HG02943 (cell line): Measurements from ENCODE around the gene RBM15.

ENCODE experiments used
- ATAC-seq: cut with Tn5 transposase; IDR thresholded peaks from one replicate; pipeline ENCODE4 v1.9.1; 2021; ENCODE audit warnings: mild to moderate bottlenecking, low read depth, moderate library complexity; ENCODE audit not compliant: unreplicated experiment

Gene RBM15

DNA sequence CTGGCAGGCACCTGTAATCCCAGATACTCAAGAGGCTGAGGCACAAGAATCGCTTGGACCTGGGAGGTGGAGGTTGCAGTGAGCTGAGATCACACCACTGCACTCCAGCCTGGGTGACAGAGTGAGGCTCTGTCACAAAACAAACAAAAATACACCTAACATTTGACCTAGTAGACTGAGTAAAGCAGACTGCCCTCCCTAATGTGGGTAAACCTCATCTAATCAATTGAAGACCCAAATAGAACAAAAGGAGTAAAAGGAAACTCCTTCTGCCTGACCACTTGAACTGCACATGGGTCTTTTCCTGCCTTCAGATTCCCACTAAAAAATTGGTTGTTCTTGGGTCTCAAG, 19.0 kb upstream of the RBM15 start:
- ATAC-seq: no peak

DNA sequence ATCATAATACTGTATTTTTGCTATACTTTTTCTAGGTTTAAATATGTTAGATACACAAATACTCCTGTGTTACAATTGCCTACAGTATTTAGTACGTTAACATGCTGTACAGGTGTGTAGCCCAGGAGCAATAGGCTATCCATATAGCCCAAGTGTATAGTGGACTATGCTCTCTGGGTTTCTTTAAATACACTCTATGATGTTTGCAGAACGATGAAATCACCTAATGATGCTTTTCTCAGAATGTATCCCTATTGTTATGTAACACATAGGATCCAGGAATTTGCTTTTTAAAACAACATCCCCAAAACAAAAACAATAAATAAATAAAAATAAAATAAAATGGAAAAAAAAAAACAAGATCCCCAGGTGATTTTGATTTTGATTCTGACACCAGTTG, 18.1 kb upstream of the RBM15 start:
- no peak for ATAC-seq

DNA sequence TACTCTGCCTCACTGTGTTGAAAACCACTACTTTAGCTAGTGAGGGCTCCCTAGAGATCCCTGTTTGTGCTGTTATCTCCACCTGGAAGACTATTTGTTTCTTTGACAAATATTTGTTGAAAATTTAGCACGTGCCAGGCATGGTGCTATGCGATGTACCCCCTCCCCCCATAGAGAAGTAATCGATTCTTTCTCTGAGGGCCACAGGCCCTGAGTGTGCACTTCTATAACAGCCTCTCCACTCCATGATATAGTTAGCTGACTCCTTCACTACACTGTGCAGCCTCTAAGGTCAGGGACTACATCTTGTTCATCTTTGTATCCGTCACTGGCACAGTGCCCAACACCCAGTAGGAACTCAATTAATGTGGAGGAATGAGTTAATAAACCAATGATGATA, 17.3 kb upstream of the RBM15 start:
- ATAC-seq: no peak

DNA sequence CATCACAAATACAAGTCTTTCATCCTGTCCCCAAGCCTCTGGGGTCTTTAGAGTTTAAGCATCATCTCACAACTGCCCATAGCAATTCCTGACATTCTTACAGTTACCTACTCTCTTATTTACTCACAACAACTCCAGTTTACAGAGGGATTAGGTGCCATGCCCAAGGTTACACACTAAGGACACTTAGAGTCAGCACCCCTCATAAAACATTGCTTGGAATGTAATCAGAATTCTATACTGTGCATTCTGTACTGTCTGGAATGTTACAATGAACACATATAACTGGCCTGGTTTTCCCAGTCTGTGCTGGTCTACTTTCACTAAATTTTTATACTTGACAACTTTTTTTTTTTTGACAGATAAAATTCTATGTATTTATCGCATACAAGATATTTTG, 14.5 kb upstream of the RBM15 start:
- ATAC-seq: no peak

DNA sequence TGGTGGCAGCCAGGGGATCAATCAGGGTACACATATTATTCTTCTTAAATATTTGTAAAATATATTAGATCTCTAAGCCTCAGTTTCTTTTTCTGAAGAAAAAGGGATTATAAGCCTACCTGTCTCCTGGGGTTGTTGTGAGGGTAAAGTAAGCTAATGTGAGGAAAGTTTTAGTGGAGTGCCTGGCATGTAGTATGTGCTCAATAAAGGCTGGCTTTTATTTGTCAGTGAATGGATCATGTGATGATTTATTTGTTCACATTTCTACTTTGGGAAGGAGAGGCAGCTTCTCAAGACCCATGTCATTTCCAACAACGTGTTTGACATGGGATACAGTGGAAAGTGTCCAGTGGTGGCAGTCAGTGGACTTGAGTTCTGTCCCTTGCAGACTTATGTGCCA, 12.4 kb upstream of the RBM15 start:
- ATAC-seq: no peak

DNA sequence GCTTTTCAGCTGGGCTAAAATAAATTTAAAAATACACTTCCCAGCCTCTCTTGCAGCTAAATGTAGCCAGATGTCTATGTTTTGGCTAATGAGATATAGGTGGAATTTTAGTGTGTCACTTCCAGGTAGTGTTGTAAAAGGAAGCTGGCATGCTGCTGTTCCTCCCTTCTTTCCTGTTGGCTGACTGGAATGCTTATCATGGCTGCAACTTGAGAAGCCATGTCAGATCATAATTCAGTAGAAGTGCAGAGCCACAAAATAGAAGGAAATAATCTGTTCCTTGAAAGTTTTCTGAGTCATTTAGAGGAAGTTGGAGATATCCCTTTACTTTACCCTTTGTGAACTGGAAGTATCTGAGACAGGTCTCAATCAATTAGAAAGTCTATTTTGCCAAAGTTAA, 10.9 kb upstream of the RBM15 start:
- no peak for ATAC-seq

DNA sequence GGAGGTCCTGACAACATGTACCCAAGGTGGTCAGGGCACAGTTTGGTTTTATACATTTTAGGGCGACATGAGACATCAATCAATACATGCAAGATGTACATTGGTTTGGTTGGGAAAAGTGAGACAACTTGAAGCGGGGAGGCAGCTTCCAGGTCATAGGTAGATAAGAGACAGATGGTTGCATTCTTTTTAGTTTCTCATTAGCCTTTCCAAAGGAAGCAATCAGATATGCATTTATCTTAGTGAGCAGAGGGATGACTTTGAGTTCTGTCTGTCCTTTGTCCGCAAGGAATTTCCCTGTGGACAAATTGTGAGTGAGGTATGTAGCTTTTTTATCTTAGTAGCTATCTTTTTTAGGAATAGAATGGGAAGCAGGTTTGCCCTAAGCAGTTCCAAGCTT, 10.5 kb upstream of the RBM15 start:
- no peak for ATAC-seq

DNA sequence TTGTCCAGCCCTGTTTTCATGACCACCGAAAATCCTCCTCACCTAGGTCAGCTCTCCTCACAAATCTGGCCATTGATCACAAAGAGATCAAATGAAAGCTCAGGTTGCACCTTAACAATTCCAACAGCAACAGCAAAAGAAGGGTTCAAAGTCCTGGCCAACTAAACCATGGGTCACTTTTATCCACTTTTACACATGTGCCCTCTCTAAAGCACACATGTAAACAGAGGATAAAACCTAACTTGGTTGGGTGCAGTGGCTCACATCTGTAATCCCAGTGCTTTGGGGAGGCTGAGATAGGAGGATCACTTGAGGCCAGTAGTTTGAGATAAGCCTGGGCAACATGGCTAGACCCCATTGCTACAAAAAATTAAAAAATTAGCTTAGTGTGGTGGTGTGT, 3.9 kb upstream of the RBM15 start:
- ATAC-seq: no peak

DNA sequence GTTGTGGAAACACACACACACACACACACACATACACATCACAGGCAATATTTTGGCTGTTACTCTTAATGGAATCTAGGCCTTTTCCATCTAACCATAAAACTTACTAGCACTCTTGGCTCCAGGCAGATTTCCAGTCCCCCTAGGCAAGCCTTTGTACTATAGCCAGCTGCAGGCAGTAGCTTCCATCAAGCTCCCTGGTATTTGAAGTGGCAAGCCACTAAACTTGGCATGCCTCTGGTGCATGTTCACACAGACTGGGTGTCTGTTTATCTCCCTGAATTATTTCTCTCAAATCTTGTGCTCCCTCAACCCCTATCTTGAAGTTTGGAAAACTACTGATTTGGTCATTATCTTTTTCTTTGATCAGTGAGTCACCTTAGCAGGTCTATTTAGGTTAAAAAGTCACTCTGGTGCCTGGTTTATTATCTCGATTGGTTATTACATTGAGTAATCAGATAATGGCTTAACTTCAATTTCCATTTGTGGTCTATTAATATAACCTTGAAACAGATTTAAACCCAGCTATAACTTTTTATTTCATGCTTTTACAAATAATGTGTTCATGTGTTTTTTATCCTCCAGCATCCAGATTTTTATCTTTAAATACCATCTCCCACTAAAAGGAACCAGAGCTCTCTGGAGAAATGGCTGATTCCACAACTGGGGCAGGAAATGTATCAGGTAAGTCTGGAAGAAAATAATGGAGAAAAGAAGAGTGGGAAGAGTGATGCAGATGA, 2.7 kb upstream of the RBM15 start:
- ATAC-seq: no peak

DNA sequence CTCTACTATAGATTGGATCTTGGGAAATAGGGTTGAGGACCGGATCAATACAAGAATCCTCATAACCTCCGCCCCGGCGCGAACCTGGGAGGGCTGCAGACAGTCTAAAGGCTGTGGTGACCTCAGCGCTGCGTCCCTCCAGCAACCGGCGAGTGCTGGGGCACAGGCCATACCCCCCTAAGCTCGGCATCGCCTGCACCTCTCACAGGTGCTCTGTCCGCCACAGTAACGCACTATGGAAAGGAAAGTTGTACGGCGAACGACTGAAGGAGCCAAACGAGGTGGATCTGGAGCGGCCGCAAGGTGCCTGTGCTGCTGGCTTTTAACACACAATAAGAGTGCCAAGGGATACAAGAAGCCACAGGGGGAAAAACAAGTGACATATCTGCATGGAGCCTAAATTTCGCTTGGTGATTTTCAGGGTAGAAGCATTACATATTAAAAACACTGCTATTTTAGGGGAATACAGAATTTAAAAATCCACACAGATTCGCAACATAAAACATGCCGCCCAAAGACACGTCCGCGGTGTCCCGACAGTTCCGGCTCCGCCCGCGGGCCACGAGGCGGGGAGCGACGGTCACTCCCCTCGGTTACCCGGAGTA, 1.4 kb upstream of the RBM15 start:
- no peak for ATAC-seq

DNA sequence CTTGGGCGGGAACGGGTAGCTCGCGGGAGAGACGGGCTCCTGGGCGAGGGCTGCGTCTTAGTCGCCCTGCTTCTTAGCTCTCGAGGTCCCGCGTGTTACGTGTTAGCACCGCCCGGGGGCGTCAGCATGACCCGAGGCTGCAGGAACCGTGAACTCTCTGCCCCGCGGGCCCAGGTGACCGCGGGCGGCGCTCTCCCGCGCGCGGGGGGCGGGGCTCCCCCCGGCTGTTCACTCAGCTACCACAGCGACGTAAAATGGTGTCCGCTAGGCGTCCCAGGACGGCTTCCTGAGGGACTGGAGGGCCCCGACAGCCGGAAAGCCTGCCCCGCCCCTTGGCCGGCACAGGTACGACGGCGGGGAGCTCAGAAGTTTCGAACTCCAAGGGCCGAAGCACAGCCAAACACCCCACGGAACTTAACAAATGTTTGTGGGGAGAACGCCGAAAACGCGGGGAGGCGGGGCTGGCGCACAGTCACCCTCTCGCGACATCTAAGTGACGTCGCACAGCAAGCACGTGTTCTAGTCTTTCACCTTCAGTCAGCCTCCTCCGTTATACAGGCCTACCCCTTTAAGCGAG, 780 bp upstream of the RBM15 start:
- ATAC-seq: peak; percentile 73

DNA sequence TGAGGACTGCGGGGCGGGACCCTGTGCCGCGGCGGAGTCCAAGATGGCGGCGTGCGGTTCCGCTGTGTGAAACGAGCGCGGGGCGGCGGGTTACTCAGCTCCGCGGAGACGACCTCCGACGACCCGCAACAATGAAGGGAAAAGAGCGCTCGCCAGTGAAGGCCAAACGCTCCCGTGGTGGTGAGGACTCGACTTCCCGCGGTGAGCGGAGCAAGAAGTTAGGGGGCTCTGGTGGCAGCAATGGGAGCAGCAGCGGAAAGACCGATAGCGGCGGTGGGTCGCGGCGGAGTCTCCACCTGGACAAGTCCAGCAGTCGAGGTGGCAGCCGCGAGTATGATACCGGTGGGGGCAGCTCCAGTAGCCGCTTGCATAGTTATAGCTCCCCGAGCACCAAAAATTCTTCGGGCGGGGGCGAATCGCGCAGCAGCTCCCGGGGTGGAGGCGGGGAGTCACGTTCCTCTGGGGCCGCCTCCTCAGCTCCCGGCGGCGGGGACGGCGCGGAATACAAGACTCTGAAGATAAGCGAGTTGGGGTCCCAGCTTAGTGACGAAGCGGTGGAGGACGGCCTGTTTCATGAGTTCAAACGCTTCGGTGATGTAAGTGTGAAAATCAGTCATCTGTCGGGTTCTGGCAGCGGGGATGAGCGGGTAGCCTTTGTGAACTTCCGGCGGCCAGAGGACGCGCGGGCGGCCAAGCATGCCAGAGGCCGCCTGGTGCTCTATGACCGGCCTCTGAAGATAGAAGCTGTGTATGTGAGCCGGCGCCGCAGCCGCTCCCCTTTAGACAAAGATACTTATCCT, 430 bp downstream of the RBM15 start:
- ATAC-seq: no peak

DNA sequence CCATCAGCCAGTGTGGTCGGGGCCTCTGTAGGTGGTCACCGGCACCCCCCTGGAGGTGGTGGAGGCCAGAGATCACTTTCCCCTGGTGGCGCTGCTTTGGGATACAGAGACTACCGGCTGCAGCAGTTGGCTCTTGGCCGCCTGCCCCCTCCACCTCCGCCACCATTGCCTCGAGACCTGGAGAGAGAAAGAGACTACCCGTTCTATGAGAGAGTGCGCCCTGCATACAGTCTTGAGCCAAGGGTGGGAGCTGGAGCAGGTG, 961 bp downstream of the RBM15 start:
- ATAC-seq: no peak

DNA sequence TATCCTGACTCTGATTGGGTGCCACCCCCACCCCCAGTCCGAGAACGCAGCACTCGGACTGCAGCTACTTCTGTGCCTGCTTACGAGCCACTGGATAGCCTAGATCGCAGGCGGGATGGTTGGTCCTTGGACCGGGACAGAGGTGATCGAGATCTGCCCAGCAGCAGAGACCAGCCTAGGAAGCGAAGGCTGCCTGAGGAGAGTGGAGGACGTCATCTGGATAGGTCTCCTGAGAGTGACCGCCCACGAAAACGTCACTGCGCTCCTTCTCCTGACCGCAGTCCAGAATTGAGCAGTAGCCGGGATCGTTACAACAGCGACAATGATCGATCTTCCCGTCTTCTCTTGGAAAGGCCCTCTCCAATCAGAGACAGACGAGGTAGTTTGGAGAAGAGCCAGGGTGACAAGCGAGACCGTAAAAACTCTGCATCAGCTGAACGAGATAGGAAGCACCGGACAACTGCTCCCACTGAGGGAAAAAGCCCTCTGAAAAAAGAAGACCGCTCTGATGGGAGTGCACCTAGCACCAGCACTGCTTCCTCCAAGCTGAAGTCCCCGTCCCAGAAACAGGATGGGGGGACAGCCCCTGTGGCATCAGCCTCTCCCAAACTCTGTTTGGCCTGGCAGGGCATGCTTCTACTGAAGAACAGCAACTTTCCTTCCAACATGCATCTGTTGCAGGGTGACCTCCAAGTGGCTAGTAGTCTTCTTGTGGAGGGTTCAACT, 2.1 kb downstream of the RBM15 start:
- no peak for ATAC-seq

DNA sequence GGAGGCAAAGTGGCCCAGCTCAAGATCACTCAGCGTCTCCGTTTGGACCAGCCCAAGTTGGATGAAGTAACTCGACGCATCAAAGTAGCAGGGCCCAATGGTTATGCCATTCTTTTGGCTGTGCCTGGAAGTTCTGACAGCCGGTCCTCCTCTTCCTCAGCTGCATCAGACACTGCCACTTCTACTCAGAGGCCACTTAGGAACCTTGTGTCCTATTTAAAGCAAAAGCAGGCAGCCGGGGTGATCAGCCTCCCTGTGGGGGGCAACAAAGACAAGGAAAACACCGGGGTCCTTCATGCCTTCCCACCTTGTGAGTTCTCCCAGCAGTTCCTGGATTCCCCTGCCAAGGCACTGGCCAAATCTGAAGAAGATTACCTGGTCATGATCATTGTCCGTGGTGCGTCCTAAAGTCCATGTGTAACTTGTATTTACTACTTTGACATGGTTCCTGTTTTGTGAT, 2.7 kb downstream of the RBM15 start:
- ATAC-seq: no peak

DNA sequence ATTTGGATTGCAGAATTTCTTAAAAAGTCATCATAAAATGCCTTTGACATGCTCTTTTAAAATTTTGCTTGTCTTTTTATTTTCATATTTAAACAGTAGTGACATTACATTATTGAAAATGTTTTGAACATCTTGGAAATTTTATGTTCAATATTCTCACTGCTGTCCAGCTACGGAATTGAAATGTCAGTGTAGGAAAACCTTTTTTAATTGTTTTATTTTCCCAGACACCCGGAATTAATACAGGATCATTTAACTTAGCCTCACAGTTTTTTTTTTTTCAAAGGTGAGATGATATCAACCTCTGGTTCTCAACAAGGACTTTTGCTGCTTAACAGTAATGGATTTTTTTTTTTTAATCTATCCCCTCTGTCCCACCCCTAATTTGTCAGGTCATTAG, 4.1 kb downstream of the RBM15 start:
- ATAC-seq: no peak

DNA sequence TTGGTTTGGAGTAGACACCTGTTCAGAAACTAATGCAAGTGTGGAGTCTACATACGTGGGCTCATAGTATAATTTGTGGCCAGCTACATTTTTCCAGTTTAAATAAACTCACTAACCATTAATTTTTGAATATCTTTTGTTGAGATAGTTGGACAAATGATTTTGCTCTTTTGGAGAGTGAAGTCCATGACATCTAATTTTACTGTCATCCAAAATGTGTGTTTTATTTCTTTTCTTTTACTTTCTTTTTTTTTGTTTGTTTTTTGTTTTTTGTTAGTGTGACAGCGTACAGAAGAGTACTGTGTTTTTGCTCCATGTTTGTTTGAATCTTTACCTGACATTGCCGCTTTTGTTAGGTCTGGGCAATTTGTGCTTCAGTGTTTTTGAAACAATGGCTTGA, 5.0 kb downstream of the RBM15 start:
- no peak for ATAC-seq

DNA sequence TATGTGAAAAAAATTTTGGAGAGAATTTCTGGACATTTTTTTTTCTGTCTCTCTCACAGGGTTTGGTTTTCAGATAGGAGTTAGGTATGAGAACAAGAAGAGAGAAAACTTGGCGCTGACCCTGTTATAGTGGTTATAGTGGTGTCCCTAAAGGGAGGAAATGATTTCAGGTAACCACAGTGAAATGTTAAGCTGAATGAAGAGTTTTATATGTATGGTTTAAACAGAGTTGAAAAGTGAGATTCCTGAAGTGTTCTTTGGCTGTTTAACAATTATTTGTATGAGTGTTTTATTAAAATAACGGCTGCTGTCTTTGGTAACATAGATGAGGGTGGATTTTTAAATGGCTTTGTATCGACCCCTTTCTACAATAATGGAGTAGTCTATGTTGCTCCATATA, 6.3 kb downstream of the RBM15 start:
- no peak for ATAC-seq

DNA sequence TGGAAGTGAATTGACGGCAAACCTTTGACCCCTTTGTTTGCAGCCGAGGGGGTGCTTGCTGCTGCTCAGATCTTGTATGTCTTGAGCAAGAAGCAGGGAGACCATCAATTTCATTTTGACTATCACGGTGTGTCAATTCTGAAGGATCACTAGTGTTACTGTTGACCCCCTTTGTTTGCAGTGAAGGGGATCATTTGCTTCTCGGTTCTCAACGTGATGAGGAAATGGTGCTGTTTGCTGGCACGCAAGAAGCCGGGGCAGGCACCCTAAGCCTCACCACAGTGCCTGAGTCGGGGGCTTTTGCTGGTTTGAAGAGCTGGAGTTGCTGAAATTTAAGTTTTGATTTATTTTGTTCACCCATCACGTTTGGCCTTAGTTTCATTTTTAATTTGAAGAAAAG, 7.5 kb downstream of the RBM15 start:
- no peak for ATAC-seq

DNA sequence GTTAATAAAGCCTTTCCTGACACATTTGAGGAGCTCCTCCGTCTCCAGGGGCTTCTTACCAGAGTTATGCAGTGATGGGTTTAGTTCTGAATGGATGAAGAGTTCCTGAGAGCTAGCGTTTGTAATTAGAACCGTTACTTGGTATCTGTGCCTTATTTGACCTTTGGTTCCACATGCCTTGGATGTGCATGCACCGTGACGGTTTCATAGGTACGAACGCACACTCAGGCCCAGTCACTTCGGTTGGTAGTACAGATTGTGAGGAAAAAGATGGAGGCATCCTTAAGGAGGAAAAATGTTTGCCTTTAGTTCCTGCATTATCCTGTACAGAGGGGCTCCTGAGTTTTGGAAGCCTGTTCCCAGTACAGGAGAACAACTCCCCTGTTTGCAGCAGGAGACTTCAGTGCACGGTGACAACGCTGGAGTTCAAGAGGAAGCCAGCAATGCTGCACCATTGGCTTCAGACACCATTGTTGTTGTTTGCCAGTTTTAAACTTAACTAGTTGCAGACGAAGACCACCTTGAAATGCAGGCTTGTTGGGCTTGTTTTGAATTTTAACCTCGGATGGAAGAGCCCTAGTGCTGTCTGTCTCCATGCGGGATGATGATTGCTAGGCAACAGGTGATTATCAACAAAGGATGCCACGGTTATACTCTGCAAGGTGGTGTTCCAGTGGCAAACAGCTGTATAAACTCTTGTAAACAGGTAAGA, 8.2 kb downstream of the RBM15 start:
- ATAC-seq: no peak
